LNCAP (cell line): ENCODE measurements around the gene ST8SIA3.

Source experiments
- CTCF ChIP-seq: fragments of 450-650 bp; IDR thresholded peaks from 2 replicates; pipeline ENCODE4 v1.5.1; 2017; ENCODE audit warnings: mild to moderate bottlenecking

ST8SIA3 gene

GRCh38 chr18:57352271-57352701 is at the start of gene ST8SIA3:
Gene ST8SIA3, plus strand, starts transcription at chr18:57352557. Its CDS starts 290 bp downstream, at chr18:57352847.
- no peak for TF ChIP-seq CTCF

- no peak for TF ChIP-seq CTCF
These were observed 40.9 kb upstream of the ST8SIA3 start for GRCh38 chr18:57311472-57311871.

GRCh38 chr18:57312346-57313144 is 39.8 kb upstream of the ST8SIA3 start:
- no peak for TF ChIP-seq CTCF

GRCh38 chr18:57320603-57321002 is 31.8 kb upstream of the ST8SIA3 start:
- no peak for TF ChIP-seq CTCF

GRCh38 chr18:57325491-57326166 is 26.7 kb upstream of the ST8SIA3 start:
- no peak for TF ChIP-seq CTCF

GRCh38 chr18:57326718-57327323 is 25.5 kb upstream of the ST8SIA3 start:
- no peak for TF ChIP-seq CTCF

GRCh38 chr18:57328665-57329064 is 23.7 kb upstream of the ST8SIA3 start:
- no peak for TF ChIP-seq CTCF
